Keratinocyte (primary cell): Measurements from ENCODE around the gene KLC4.

Experiments used
- EZH2 ChIP-seq: IDR thresholded peaks from one replicate; pipeline ENCODE4 v1.6.1; 2012; ENCODE audit warnings: inconsistent platforms, mild to moderate bottlenecking, low read length, moderate library complexity
- TF ChIP-seq, protein P1 (sequence below), 3 experiments: IDR thresholded peaks in 1 of 3; conservative IDR thresholded peaks in 1 of 3; optimal IDR thresholded peaks in 1 of 3; 2 replicates in 2 of 3; 3 replicates in 1 of 3; pipeline versions ENCODE3 to v1.5.1; 2011; ENCODE audit warnings: low read length in 3 of 3, mild to moderate bottlenecking in 3 of 3, moderate library complexity in 2 of 3, control low read depth in 1 of 3, inconsistent platforms in 1 of 3; ENCODE audit not compliant: insufficient read depth in 2 of 3; ENCODE audit errors: extremely low read depth in 1 of 3

DNA sequence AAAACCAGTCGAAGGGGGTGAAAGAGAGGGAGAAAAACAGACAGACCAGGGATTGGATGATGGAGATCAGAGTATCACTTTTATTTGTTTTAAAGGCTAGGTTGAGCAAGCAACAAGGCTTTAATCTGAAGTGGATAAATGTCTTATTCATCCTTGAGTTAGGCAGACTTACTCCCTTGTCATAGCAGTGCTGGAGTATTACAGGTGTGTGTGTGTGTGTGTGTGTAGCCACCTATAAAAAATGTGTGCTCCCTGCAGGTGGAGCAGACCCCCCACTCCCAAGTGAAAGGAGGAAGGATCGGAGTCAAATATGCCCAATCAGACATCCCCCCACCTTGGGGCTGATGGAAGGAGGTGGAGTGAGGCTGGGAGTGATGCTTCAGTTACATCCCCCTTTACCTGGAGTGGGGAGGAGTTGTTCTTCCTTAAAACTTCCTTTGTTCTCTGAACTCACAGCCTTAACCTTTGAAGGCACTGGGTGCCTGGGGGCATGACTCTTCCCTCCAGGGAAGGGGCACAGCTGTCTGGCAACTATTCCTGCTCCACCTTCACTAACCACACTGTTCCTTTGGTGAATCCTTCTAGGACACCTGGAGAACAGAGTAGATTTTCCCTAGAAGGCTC is 43.9 kb downstream of the KLC4 start:
- TF ChIP-seq, protein P1, sequence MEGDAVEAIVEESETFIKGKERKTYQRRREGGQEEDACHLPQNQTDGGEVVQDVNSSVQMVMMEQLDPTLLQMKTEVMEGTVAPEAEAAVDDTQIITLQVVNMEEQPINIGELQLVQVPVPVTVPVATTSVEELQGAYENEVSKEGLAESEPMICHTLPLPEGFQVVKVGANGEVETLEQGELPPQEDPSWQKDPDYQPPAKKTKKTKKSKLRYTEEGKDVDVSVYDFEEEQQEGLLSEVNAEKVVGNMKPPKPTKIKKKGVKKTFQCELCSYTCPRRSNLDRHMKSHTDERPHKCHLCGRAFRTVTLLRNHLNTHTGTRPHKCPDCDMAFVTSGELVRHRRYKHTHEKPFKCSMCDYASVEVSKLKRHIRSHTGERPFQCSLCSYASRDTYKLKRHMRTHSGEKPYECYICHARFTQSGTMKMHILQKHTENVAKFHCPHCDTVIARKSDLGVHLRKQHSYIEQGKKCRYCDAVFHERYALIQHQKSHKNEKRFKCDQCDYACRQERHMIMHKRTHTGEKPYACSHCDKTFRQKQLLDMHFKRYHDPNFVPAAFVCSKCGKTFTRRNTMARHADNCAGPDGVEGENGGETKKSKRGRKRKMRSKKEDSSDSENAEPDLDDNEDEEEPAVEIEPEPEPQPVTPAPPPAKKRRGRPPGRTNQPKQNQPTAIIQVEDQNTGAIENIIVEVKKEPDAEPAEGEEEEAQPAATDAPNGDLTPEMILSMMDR (optimal IDR thresholded peaks at IDR 0.05 in 1 of 3, IDR thresholded peaks at IDR 0.05 in 1 of 3, conservative IDR thresholded peaks at IDR 0.05 in 1 of 3; ENCODE audit: extremely low read depth in 1 of 3, insufficient read depth in 2 of 3, low read length in 3 of 3): no peak
- TF ChIP-seq EZH2: no peak
